SK-N-SH treated with all-trans-retinoic acid at 6 μM for 48 hours (cell line): ENCODE data around the gene OR51Q1.

Experiments used
- ARNTL ChIP-seq: fragments of 450-650 bp; formaldehyde crosslinking; IDR thresholded peaks from 2 replicates; pipeline ENCODE4 v1.5.0; 2020; ENCODE audit warnings: low read depth, mild to moderate bottlenecking, moderate library complexity, borderline replicate concordance
- BACH2 ChIP-seq: fragments of 250-450 bp; sonication (Bioruptor Pico); IDR thresholded peaks from 2 replicates; pipeline ENCODE4 v1.9.0; 2021; ENCODE audit warnings: mild to moderate bottlenecking, borderline replicate concordance
- CREB5 ChIP-seq: fragments of 250-450 bp; sonication (Bioruptor Pico); IDR thresholded peaks from 2 replicates; pipeline ENCODE4 v1.5.1; 2020; ENCODE audit warnings: low read depth, mild to moderate bottlenecking, moderate library complexity
- CSRNP3 ChIP-seq: fragments of 250-450 bp; sonication (Bioruptor Pico); IDR thresholded peaks from 2 replicates; pipeline ENCODE4 v1.5.1; 2021; ENCODE audit warnings: mild to moderate bottlenecking, moderate library complexity
- ESRRG ChIP-seq: fragments of 250-450 bp; sonication (Bioruptor Pico); IDR thresholded peaks from 2 replicates; pipeline ENCODE4 v1.6.1; 2021; ENCODE audit warnings: mild to moderate bottlenecking
- GLIS3 ChIP-seq: fragments of 250-450 bp; sonication (Bioruptor Pico); IDR thresholded peaks from 2 replicates; pipeline ENCODE4 v1.5.0; 2020; ENCODE audit warnings: mild to moderate bottlenecking, moderate library complexity
- ISL1 ChIP-seq: fragments of 250-450 bp; sonication (Bioruptor Pico); IDR thresholded peaks from 2 replicates; pipeline ENCODE4 v2.1.2; 2022; ENCODE audit warnings: mild to moderate bottlenecking, moderate library complexity
- OSR1 ChIP-seq: fragments of 250-450 bp; sonication (Bioruptor Pico); IDR thresholded peaks from 2 replicates; pipeline ENCODE4 v1.8.0; 2022; ENCODE audit warnings: moderate library complexity, mild to moderate bottlenecking, inconsistent platforms
- PATZ1 ChIP-seq: fragments of 250-450 bp; sonication (Bioruptor Pico); IDR thresholded peaks from 2 replicates; pipeline ENCODE4 v1.8.0; 2020; ENCODE audit warnings: mild to moderate bottlenecking, moderate library complexity, borderline replicate concordance
- SNAI2 ChIP-seq: fragments of 250-450 bp; sonication (Bioruptor Pico); IDR thresholded peaks from 2 replicates; pipeline ENCODE4 v1.5.0; 2020; ENCODE audit warnings: mild to moderate bottlenecking, moderate library complexity
- TSHZ2 ChIP-seq: fragments of 250-450 bp; sonication (Bioruptor Pico); IDR thresholded peaks from 2 replicates; pipeline ENCODE4 v1.5.0; 2020; ENCODE audit warnings: mild to moderate bottlenecking, moderate library complexity
- ZC3H10 ChIP-seq: fragments of 250-450 bp; sonication (Bioruptor Pico); IDR thresholded peaks from 2 replicates; pipeline ENCODE4 v1.5.1; 2021; ENCODE audit warnings: mild to moderate bottlenecking, moderate library complexity
- ZFP3 ChIP-seq: fragments of 250-450 bp; sonication (Bioruptor Pico); IDR thresholded peaks from 2 replicates; pipeline ENCODE4 v1.5.0; 2020; ENCODE audit warnings: mild to moderate bottlenecking, moderate library complexity
- ZNF565 ChIP-seq: fragments of 450-650 bp; formaldehyde crosslinking; conservative IDR thresholded peaks from 2 replicates; pipeline ENCODE4 v1.5.0; 2020; ENCODE audit warnings: low read depth, mild to moderate bottlenecking, moderate library complexity

GRCh38 chr11:5384335-5384734 lies 37.6 kb upstream of the OR51Q1 start:
- no peak for TF ChIP-seq PATZ1 (CRISPR knock-in tag)
- no peak for TF ChIP-seq ISL1
- no peak for TF ChIP-seq ARNTL (CRISPR knock-in tag)
- TF ChIP-seq GLIS3 (CRISPR knock-in tag): no peak
- TF ChIP-seq OSR1 (CRISPR knock-in tag): no peak
- no peak for TF ChIP-seq BACH2 (CRISPR knock-in tag)
- no peak for TF ChIP-seq CSRNP3 (CRISPR knock-in tag)
- no peak for TF ChIP-seq ZC3H10
- TF ChIP-seq ZFP3: no peak
- TF ChIP-seq TSHZ2 (CRISPR knock-in tag): no peak
- no peak for TF ChIP-seq SNAI2 (CRISPR knock-in tag)
- TF ChIP-seq ZNF565: no peak
- TF ChIP-seq CREB5 (CRISPR knock-in tag): no peak
- TF ChIP-seq ESRRG: no peak
